ENCODE data around the gene SKIC8.

Gene SKIC8

DNA sequence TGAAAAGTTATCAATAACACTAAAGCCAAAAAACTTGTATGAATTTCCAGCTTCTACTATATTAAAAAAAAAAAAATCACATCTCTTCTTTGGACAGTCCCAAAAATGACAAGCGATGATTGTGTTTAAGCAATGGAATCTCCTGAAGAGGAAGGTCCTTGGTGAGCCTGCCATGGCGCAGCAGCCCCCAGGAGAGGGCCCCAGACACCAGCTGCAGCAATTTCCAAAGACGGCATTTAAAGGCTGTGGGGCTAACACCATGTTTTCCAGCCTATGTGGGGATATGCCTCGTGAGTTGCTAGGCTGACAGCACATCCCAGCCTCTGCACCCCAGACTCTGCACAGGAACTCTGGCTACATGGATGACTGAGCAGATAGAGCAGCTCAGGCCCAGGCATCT is 14.7 kb downstream of the SKIC8 start:
- no peak for DNase-seq

DNA sequence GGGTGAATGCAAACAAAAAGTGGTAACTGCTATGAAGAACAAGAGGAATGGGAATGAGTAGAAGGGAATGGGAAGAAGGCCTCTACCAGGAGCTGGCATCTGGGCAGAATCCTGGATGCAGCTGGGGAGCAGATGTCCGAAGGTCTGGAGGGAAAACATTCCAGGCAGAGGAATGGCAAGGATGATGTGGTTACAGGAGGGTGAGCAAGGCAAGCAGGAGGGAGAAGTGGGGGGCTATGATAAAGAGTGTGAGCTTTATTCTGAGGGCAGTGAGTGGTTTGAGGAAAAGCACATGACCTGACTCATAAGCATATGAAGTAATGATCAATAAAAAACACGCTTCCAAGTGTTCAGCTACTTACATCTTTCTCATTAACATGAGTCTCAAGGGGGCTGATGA is 17.1 kb downstream of the SKIC8 start:
- DNase-seq: no peak

- DNase-seq: no peak
Observed at GRCh38 chr15:78280319-78281072, 18.9 kb downstream of the SKIC8 start.

GRCh38 chr15:78276064-78276943 is 23.1 kb downstream of the SKIC8 start:
- DNase-seq: no peak

DNA sequence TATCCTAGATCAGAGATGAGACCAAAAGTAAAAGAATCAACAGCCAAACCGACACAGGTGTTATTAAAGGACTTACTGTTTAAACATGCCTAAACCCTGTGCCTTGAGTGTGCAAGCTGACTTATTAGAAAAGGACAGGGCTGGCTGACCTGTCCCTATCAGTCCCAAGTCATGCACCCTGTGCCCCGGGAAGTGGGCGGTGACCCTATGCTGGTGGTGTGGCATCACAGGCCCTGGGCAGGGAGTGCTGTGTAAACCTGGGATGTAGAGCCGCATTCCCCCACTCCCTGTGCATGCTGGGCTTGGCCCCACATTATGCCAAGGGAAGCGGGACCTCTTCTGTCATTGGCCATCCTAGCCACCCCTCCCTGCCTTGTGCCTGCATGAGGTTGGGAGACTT is 24.4 kb downstream of the SKIC8 start:
- DNase-seq: no peak

GRCh38 chr15:78272776-78273175 is 26.6 kb downstream of the SKIC8 start:
- DNase-seq: no peak

DNA sequence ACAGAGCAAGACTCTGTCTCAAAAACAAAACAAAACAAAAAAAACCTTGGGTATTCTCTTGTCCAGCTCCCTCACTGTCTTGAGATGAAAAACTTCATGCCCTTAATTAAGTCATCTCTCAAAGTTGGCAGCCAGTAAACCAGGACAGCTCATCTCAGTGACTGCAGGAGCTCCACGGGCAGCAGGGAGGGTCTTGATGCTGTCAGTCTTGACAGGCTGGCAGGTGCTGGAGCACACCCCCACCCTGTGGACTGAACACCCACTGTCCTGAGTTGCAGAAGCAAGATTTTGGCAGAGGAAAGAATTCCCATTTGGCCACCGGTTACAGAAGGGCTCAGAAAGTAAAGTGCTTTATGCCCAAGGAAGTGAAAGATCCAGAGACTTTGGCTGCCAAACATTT is 27.1 kb downstream of the SKIC8 start:
- no peak for DNase-seq

DNA sequence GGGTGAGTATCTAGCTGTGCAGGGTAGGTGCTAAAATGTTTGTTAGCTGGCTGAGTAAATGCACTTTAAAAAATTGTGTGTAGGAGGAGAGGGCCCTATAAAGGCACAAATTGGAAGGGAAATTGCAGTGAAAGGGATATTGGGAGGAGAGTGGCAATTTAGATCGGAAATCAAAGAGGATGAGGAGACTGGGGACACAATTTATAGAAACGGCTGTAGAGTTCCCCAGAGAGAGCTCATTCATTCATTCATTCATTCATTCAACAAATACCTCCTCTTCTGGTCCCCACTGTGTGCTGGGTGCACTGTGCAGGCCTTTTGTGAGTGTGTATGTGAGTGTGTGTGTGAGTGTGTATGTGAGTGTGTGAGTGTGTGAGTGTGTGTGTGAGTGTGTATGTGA is 32.6 kb downstream of the SKIC8 start:
- no peak for DNase-seq

DNA sequence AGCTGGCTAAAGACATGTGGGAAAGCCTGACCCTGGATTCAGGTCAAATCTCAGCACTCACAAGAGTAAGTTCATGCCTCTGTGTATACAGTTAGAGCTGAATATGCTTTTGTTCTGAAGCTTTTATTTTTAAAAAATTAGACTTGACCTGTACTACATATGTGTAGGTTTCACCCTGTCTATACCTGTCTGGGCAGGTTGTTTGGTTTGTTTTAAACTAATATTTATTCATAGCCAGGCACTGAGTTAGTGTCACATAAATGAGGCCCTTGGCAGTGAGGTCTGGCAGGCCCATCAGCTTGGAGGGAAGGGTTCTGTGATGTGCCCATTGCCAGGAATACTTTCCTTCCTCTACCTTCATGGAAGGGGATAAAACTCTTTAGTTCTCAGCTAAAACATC is 33.2 kb downstream of the SKIC8 start:
- no peak for DNase-seq

- no peak for DNase-seq
Observed at GRCh38 chr15:78265752-78266224, 33.6 kb downstream of the SKIC8 start.

DNA sequence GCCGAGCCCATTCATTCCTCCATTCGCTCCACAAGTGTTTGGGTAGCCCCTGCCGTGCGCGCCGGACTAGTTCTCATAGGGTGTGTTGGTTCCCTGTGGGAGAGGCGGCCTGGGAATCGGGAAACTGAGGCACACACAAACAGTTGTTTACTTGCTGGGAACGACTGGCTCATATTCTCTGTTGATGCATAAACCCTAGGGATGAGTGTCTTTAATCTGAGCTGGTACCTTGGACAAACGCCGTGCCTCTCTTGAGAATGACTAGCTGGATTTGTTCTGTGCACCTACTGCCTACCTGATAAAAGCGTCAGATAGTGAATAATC is 34.3 kb downstream of the SKIC8 start:
- no peak for DNase-seq

GRCh38 chr15:78264304-78265136 is 34.9 kb downstream of the SKIC8 start, which contains the start of gene DNAJA4:
Gene DNAJA4 (plus strand): TSS chr15:78264562. CDS start chr15:78264764, 202 bp downstream.
- DNase-seq: no peak

GRCh38 chr15:78263907-78264303 is 35.5 kb downstream of the SKIC8 start:
- no peak for DNase-seq

- DNase-seq: no peak
Observed at GRCh38 chr15:78263351-78263781, 36.0 kb downstream of the SKIC8 start.

DNA sequence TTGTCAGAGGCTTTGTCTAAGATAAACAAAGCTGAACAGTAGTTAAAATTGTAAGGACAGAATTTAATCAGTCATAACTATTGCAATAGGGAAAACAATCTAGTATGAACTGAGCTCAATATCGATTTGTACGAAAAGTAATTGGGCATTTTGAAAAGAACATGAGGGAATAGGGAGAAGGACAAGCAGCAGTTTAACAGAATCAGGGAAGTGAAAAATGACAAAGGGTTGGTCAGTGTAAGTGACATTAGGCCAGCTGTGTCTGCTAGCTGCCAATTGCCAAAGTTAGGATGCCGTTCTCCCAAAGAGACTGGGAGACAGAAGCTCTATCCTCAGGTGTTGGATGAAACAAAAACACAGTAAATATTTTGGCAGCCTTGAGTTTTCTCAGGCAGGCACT is 38.3 kb downstream of the SKIC8 start:
- DNase-seq: no peak

DNA sequence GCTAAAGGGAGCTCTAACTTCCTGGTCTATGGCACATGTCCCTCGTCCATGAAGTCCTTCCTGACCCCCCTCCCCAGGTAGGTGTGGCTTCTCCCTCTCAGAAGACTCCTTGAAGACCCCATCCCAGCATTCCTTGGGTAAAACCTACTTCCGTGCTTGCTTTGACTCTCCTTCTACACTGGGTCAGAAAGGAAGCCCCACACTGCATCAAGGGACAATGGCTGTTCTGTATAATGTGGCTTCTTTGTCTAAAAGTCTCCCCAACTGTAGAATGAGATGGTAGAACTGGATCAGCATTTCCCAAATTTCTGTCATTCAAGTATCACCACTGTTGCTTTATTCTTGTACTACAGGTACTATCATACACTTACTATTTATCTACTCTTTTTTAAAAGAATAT is 38.9 kb downstream of the SKIC8 start:
- DNase-seq: no peak

- no peak for DNase-seq
Observed at GRCh38 chr15:78259232-78259631, 40.2 kb downstream of the SKIC8 start.

- DNase-seq: no peak
Observed at GRCh38 chr15:78257681-78258080, 41.7 kb downstream of the SKIC8 start.

DNA sequence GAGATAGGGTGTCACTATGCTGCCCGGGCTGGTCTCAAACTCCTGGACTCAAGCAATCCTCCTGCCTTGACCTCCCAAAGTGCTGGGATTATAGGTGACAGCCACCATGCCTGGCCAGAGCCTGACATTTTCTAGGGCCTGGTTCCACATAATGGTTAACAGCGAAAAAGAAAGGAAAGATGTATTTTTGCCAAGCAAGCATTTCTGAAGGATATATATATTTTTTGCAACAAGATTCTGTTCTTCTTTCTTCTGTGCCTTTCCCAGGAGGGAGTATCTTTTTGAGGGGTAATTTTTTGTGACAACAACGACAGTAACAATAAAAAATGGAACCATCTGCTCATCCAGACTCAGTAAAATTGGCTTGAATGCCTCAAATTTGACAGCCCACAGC is 43.4 kb downstream of the SKIC8 start:
- no peak for DNase-seq

- no peak for DNase-seq
Observed at GRCh38 chr15:78255421-78256043, 43.9 kb downstream of the SKIC8 start.

DNA sequence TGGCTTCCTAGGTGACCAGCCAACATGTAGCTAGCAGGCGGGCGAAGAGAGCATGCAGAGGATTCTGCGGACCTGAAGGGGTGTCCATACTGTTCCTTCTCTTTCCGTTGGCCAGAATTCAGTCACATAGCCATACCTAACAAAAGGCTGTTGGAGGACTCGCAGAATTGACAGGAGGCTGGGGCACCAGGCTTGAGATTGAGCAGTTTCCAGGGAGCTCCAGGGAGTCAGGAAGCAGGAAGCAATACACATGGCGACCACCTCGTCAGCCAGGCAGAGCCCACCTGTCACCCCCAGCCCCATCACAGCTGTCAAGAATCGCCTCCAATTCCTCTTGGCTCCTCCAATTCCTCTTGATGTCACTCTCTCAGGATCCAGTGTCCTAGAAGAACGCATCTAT is 48.3 kb downstream of the SKIC8 start:
- DNase-seq: no peak

DNA sequence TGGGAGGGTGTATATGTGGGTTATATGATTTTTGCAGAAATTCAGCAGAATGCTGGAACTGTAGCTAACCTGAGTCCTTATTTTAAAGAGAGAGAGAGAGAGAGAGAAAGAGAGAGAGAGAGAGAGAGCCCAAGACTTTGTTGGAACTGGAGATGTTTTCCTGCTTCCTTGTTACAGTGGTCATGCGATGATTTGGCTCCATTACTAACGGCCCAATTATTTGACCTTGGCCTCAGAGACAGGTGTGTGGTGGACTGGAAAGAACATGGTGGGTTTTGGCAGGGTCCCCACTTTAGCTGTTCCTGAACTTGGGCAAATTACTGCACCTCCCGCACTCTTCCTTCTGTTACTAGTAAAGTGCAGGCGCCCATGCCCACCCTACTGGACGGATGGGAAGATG is 50.3 kb downstream of the SKIC8 start:
- DNase-seq: peak; percentile 16

GRCh38 chr15:78247911-78248310 is 51.5 kb downstream of the SKIC8 start:
- DNase-seq: no peak

All from kidney glomerular epithelial cell (primary cell).